ENCODE measurements around the gene EWSR1. TPM values are rescaled to one million over a fixed set of nuclear protein-coding genes. Genes with fewer than 3 reads are reported as not detected.

Gene EWSR1
- total RNA-seq, 1 donor from 2014 or later = 133 TPM

GRCh38 chr22:29224859-29225410, 43.1 kb upstream of the EWSR1 start:
- Histone ChIP-seq H3K4me1 (peaks cover 6 to 12% of the 10 kb centered on the region in 2 donors), H3K27me3 (no peaks in the 10 kb centered on the region), H3K9me3 (no peaks in the 10 kb centered on the region), H3K36me3 (no peaks in the 10 kb centered on the region), H3K27ac (no peak overlapping the region), H3K4me3 (no peak overlapping the region)
- intact Hi-C loops (cut with DNase I) = no loop called here
- peak in 1 of 2 donors; percentile 57 for DNase-seq (ENCODE audit: low spot score in 2 of 2)
- TF ChIP-seq CTCF (IDR thresholded peaks at IDR 0.05) = no peak

- TF ChIP-seq CTCF (IDR thresholded peaks at IDR 0.05) = no peak
- H3K36me3 ChIP-seq = no peaks in the 10 kb centered on the region
- H3K4me1 ChIP-seq = peaks cover 6 to 12% of the 10 kb centered on the region in 2 donors
- H3K27ac ChIP-seq = peak overlapping the region in 1 of 2 donors; percentile 24
- intact Hi-C loops (cut with DNase I) = no loop called here
- peak in 1 of 2 donors; percentile 69 for DNase-seq (ENCODE audit: low spot score in 2 of 2)
- H3K27me3 ChIP-seq = no peaks in the 10 kb centered on the region
- no peaks in the 10 kb centered on the region for H3K9me3 ChIP-seq
- H3K4me3 ChIP-seq = no peak overlapping the region
Observed at GRCh38 chr22:29225422-29226090, 42.5 kb upstream of the EWSR1 start.

- no peak for TF ChIP-seq CTCF (IDR thresholded peaks at IDR 0.05)
- Histone ChIP-seq H3K4me3 (no peak overlapping the region), H3K4me1 (peaks cover 6 to 12% of the 10 kb centered on the region in 2 donors), H3K27me3 (no peaks in the 10 kb centered on the region), H3K36me3 (no peaks in the 10 kb centered on the region), H3K9me3 (no peaks in the 10 kb centered on the region), H3K27ac (no peak overlapping the region)
- intact Hi-C loops (cut with DNase I) = no loop called here
- peak in 1 of 2 donors; percentile 58 for DNase-seq (ENCODE audit: low spot score in 2 of 2)
Observed at GRCh38 chr22:29226351-29226981, 41.6 kb upstream of the EWSR1 start.

GRCh38 chr22:29230972-29231875, 36.8 kb upstream of the EWSR1 start:
- intact Hi-C loops (cut with DNase I) = no loop called here
- Histone ChIP-seq H3K4me1 (peaks cover 0 to 5% of the 10 kb centered on the region in 2 donors), H3K4me3 (no peak overlapping the region), H3K9me3 (no peaks in the 10 kb centered on the region), H3K27me3 (no peaks in the 10 kb centered on the region), H3K27ac (no peak overlapping the region), H3K36me3 (no peaks in the 10 kb centered on the region)
- TF ChIP-seq CTCF (IDR thresholded peaks at IDR 0.05) = no peak
- DNase-seq (ENCODE audit: low spot score in 2 of 2) = peak in 1 of 2 donors; percentile 44

All from ascending aorta (tissue), 2 donors.